Measurements from ENCODE around the gene CAMK4.

Gene CAMK4

GRCh38 chr5:111278858-111279504, 54.8 kb downstream of the CAMK4 start:
- TF ChIP-seq GABPA (IDR thresholded peaks at IDR 0.05; ENCODE audit: low read depth) (no peak), REST (IDR thresholded peaks at IDR 0.05; ENCODE audit: insufficient replicate concordance, low read depth) (no peak), POLR2AphosphoS5 (IDR thresholded peaks at IDR 0.05; ENCODE audit: low read depth) (no peak), SPI1 (IDR thresholded peaks at IDR 0.05; ENCODE audit: borderline replicate concordance, low read depth) (no peak), CTCF (IDR thresholded peaks at IDR 0.05; ENCODE audit: insufficient read depth, low read length) (peak; percentile 16)
- no peak overlapping the region for H3K4me3 ChIP-seq (replicated peaks; ENCODE audit: insufficient read depth, low read length)
- H3K27ac ChIP-seq (replicated peaks) = no peak overlapping the region
- H3K27me3 ChIP-seq (ENCODE audit: insufficient read depth, poor library complexity, severe bottlenecking) = no peaks in the 10 kb centered on the region
- DNase-seq (ENCODE audit: low read depth in 1 of 2, low spot score in 1 of 2) = peak; percentile 21 to 43

- no peaks in the 10 kb centered on the region for H3K27me3 ChIP-seq (ENCODE audit: insufficient read depth, poor library complexity, severe bottlenecking)
- no peak for DNase-seq (ENCODE audit: low read depth in 1 of 2, low spot score in 1 of 2)
- no peak for TF ChIP-seq SPI1 (IDR thresholded peaks at IDR 0.05; ENCODE audit: borderline replicate concordance, low read depth)
- TF ChIP-seq GABPA (IDR thresholded peaks at IDR 0.05; ENCODE audit: low read depth) = no peak
- TF ChIP-seq POLR2AphosphoS5 (IDR thresholded peaks at IDR 0.05; ENCODE audit: low read depth) = no peak
- TF ChIP-seq CTCF (IDR thresholded peaks at IDR 0.05; ENCODE audit: insufficient read depth, low read length) = no peak
- TF ChIP-seq REST (IDR thresholded peaks at IDR 0.05; ENCODE audit: insufficient replicate concordance, low read depth) = no peak
Observed at GRCh38 chr5:111280282-111280951, 56.2 kb downstream of the CAMK4 start.

GRCh38 chr5:111282798-111283197, 58.6 kb downstream of the CAMK4 start:
- Histone ChIP-seq H3K27me3 (ENCODE audit: insufficient read depth, poor library complexity, severe bottlenecking) (no peaks in the 10 kb centered on the region), H3K4me3 (replicated peaks; ENCODE audit: insufficient read depth, low read length) (no peak overlapping the region), H3K27ac (replicated peaks) (no peak overlapping the region)
- TF ChIP-seq REST (IDR thresholded peaks at IDR 0.05; ENCODE audit: insufficient replicate concordance, low read depth) (no peak), POLR2AphosphoS5 (IDR thresholded peaks at IDR 0.05; ENCODE audit: low read depth) (no peak), CTCF (IDR thresholded peaks at IDR 0.05; ENCODE audit: insufficient read depth, low read length) (no peak), SPI1 (IDR thresholded peaks at IDR 0.05; ENCODE audit: borderline replicate concordance, low read depth) (no peak), GABPA (IDR thresholded peaks at IDR 0.05; ENCODE audit: low read depth) (no peak)
- no peak for DNase-seq (ENCODE audit: low read depth in 1 of 2, low spot score in 1 of 2)

More at GRCh38 chr5:111280282-111280951, 56.2 kb downstream of the CAMK4 start:
- Histone ChIP-seq H3K4me3 (replicated peaks; ENCODE audit: insufficient read depth, low read length) (no peak overlapping the region), H3K27ac (replicated peaks) (no peak overlapping the region)

Measured in HL-60 (cell line).